Measurements from ENCODE around the gene NBEA. TPM values are rescaled to one million over a fixed set of nuclear protein-coding genes. Genes with fewer than 3 reads are reported as not detected.

NBEA gene
- total RNA-seq, 2 experiments from 2014 or later = 3.5 to 3.8 TPM

DNA sequence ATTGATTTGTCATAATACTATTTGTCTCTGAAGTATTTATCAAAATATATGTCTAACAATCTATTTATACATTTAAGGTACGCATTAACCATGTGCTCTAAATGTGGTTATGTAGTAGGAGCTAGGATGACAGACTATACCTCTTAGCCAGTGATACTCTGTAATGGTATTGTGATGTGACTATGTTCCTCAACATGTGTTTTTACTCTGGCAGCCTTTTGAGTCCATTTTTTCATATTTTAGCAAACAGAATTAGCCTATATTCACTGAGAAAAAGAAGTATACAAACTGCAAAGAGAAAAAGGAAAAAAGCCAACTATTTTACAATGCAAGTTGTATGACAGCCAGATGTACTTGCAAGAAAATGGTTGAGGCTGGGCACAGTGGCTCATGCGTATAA lies 507.8 kb downstream of the NBEA start:
- Mint-ChIP-seq H3K36me3 (ENCODE audit: low read depth) (no peaks in the 10 kb centered on the region), H3K4me1 (ENCODE audit: low read depth) (no peaks in the 10 kb centered on the region), H3K27ac (no peak overlapping the region), H3K27me3 (no peaks in the 10 kb centered on the region), H3K4me3 (no peak overlapping the region), H3K9me3 (no peaks in the 10 kb centered on the region)
- CTCF ChIA-PET = no interaction called here
- POLR2A ChIA-PET = no interaction called here
- no peaks in the 10 kb centered on the region for H3K27me3 ChIP-seq (ENCODE audit: control insufficient read depth in 1 of 2, insufficient read depth in 2 of 2, low read length in 2 of 2)
- no peak for DNase-seq
- H3K4me3 ChIP-seq (ENCODE audit: low read length) = no peak overlapping the region
- H3K4me1 ChIP-seq (ENCODE audit: insufficient read depth, low read length) = no peaks in the 10 kb centered on the region
- H3K36me3 ChIP-seq (ENCODE audit: insufficient read depth, low read length) = no peaks in the 10 kb centered on the region
- no peak overlapping the region for H3K27ac ChIP-seq (ENCODE audit: low read depth in 1 of 2, low read length in 2 of 2)
- intact Hi-C loops (cut with DNase I, micrococcal nuclease) = no loop called here
- TF ChIP-seq, protein P1, sequence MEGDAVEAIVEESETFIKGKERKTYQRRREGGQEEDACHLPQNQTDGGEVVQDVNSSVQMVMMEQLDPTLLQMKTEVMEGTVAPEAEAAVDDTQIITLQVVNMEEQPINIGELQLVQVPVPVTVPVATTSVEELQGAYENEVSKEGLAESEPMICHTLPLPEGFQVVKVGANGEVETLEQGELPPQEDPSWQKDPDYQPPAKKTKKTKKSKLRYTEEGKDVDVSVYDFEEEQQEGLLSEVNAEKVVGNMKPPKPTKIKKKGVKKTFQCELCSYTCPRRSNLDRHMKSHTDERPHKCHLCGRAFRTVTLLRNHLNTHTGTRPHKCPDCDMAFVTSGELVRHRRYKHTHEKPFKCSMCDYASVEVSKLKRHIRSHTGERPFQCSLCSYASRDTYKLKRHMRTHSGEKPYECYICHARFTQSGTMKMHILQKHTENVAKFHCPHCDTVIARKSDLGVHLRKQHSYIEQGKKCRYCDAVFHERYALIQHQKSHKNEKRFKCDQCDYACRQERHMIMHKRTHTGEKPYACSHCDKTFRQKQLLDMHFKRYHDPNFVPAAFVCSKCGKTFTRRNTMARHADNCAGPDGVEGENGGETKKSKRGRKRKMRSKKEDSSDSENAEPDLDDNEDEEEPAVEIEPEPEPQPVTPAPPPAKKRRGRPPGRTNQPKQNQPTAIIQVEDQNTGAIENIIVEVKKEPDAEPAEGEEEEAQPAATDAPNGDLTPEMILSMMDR (IDR thresholded peaks at IDR 0.05) = no peak
- ATAC-seq (ENCODE audit: poor library complexity) = no peak
- H3K9me3 ChIP-seq (ENCODE audit: control insufficient read depth in 1 of 2, insufficient read depth in 1 of 2, low read length in 2 of 2) = peaks cover 0 to 5% of the 10 kb centered on the region in 2 experiments

DNA sequence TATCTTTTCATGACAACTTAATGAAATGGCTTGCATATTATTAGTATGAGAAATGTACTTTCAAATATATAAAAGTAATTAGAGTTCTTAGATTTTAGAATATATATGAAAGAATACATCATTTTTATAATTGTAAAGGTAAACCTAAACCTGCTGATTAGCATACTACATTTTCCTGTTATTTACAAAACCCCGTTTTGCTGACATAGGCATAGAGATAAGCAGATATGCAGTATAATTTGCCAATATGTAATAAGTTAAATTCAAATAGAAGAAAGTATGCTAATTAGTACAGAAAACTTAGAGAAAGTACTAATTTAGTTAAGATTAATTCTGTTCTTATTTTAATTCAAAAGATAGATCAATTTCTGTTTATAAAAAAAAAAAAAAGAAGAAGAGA lies 513.0 kb downstream of the NBEA start:
- Mint-ChIP-seq H3K36me3 (ENCODE audit: low read depth) (no peaks in the 10 kb centered on the region), H3K4me1 (ENCODE audit: low read depth) (no peaks in the 10 kb centered on the region), H3K4me3 (no peak overlapping the region), H3K27ac (no peak overlapping the region), H3K27me3 (peaks cover 5% of the 10 kb centered on the region), H3K9me3 (peaks cover 2% of the 10 kb centered on the region)
- no peak for ATAC-seq (ENCODE audit: poor library complexity)
- Histone ChIP-seq H3K36me3 (ENCODE audit: insufficient read depth, low read length) (no peaks in the 10 kb centered on the region), H3K27ac (ENCODE audit: low read depth in 1 of 2, low read length in 2 of 2) (no peak overlapping the region), H3K4me3 (ENCODE audit: low read length) (no peak overlapping the region), H3K27me3 (ENCODE audit: control insufficient read depth in 1 of 2, insufficient read depth in 2 of 2, low read length in 2 of 2) (no peaks in the 10 kb centered on the region), H3K4me1 (ENCODE audit: insufficient read depth, low read length) (no peaks in the 10 kb centered on the region), H3K9me3 (ENCODE audit: control insufficient read depth in 1 of 2, insufficient read depth in 1 of 2, low read length in 2 of 2) (peaks cover 0 to 9% of the 10 kb centered on the region in 2 experiments)
- DNase-seq = no peak
- ChIA-PET CTCF (no interaction called here), POLR2A (no interaction called here)
- TF ChIP-seq, protein P1 (IDR thresholded peaks at IDR 0.05) = no peak
- intact Hi-C loops (cut with DNase I, micrococcal nuclease) = no loop called here

DNA sequence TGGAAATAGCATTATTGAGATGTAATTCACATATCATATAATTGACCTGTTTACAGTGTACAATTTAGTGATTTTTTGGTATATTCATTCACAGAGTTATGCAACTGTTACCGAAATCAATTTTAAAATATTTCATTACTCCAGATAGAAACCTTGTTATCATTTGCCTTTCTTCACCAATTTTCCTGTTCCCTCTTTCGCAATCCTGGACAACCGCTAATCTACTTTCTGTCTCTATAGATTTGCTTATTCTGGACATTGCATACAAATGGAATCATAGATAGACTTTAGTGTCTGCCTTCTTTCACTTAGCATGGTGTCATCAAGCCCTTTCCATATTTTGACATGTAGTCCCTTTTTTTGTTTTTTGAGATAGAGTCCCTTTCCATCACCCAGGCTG lies 515.2 kb downstream of the NBEA start:
- no peaks in the 10 kb centered on the region for H3K36me3 Mint-ChIP-seq (ENCODE audit: low read depth)

More for the DNA sequence above, 515.2 kb downstream of the NBEA start:
- Mint-ChIP-seq H3K27me3 (peaks cover 10% of the 10 kb centered on the region), H3K9me3 (peaks cover 2% of the 10 kb centered on the region), H3K27ac (no peak overlapping the region), H3K4me3 (no peak overlapping the region), H3K4me1 (ENCODE audit: low read depth) (no peaks in the 10 kb centered on the region)
- H3K27ac ChIP-seq (ENCODE audit: low read depth in 1 of 2, low read length in 2 of 2) = no peak overlapping the region
- H3K36me3 ChIP-seq (ENCODE audit: insufficient read depth, low read length) = no peaks in the 10 kb centered on the region
- no peaks in the 10 kb centered on the region for H3K27me3 ChIP-seq (ENCODE audit: control insufficient read depth in 1 of 2, insufficient read depth in 2 of 2, low read length in 2 of 2)
- no peak overlapping the region for H3K4me3 ChIP-seq (ENCODE audit: low read length)
- ChIA-PET CTCF (no interaction called here), POLR2A (no interaction called here)
- ATAC-seq (ENCODE audit: poor library complexity) (no peak), DNase-seq (no peak)
- TF ChIP-seq, protein P1 (IDR thresholded peaks at IDR 0.05) = no peak
- no peaks in the 10 kb centered on the region for H3K4me1 ChIP-seq (ENCODE audit: insufficient read depth, low read length)
- intact Hi-C loops (cut with DNase I, micrococcal nuclease) = no loop called here
- peaks cover 0 to 4% of the 10 kb centered on the region in 2 experiments for H3K9me3 ChIP-seq (ENCODE audit: control insufficient read depth in 1 of 2, insufficient read depth in 1 of 2, low read length in 2 of 2)

Data from CD4-positive, alpha-beta T cell (primary cell).